Urinary bladder (tissue), 4 donors: ENCODE results near the gene TOX2. TPM values are rescaled to one million over a fixed set of nuclear protein-coding genes. Genes with fewer than 3 reads are reported as not detected.

ENCODE experiments used
- DNase-seq: peaks from one replicate; pipeline ENCODE4 v3.0.0-alpha.2; 2015; ENCODE audit errors: extremely low spot score
- H3K27ac ChIP-seq: one replicate; pipeline ENCODE4 v1.5.1; 2013; ENCODE audit warnings: low read depth, mild to moderate bottlenecking, moderate library complexity
- H3K36me3 ChIP-seq: one replicate; pipeline ENCODE4 v1.6.1; 2013; ENCODE audit warnings: mild to moderate bottlenecking, moderate library complexity; ENCODE audit not compliant: insufficient read depth
- H3K4me1 ChIP-seq: one replicate; pipeline ENCODE4 v1.6.1; 2013; ENCODE audit warnings: mild to moderate bottlenecking, moderate library complexity; ENCODE audit not compliant: insufficient read depth
- H3K4me3 ChIP-seq: one replicate; pipeline ENCODE4 v1.5.1; 2013; ENCODE audit warnings: low read depth, low read length
- whole genome bisulfite sequencing: extraction: QIAGEN DNeasy Blood & Tissue Kit; methylation state at CpG from one replicate; pipeline ENCODE4 v1.1.7; 2013; 5-methylcytosine and 5-hydroxymethylcytosine counted together
- polyA plus RNA-seq: library from polyadenylated mRNA; stranded (reverse); fragments of 200-250 nt; gene quantifications from one replicate; pipeline ENCODE4 v1.2.3, GENCODE V29; 2013
- total RNA-seq: library from RNA; depleted of rRNA; stranded (reverse); fragments of >200 nt; gene quantifications from one replicate; pipeline ENCODE4 v1.2.3, GENCODE V29; 2014
- donor health status: healthy with polysubstance abuse.
- donor health status: healthy.

TOX2 gene
- total and polyA plus RNA-seq, 2 donors, result 1.6 to 38.0 TPM

GRCh38 chr20:44069203-44070011 is 154.8 kb downstream of the TOX2 start:
- Histone ChIP-seq H3K36me3 (no peaks in the 10 kb centered on the region), H3K4me1 (no peaks in the 10 kb centered on the region), H3K27ac (no peak overlapping the region), H3K4me3 (no peak overlapping the region)
- 80% methylated on average over 26 of the region's 26 CpGs for WGBS
- no peak for DNase-seq

- DNase-seq, result no peak
- no peaks in the 10 kb centered on the region for H3K4me1 ChIP-seq
- H3K4me3 ChIP-seq, result no peak overlapping the region
- no peaks in the 10 kb centered on the region for H3K36me3 ChIP-seq
- no peak overlapping the region for H3K27ac ChIP-seq
- 75% methylated on average over 17 of the region's 17 CpGs for WGBS
These were observed 155.7 kb downstream of the TOX2 start for GRCh38 chr20:44070139-44070900.

GRCh38 chr20:44071057-44071456 is 156.4 kb downstream of the TOX2 start:
- DNase-seq, result no peak
- Histone ChIP-seq H3K4me1 (no peaks in the 10 kb centered on the region), H3K4me3 (no peak overlapping the region), H3K36me3 (no peaks in the 10 kb centered on the region), H3K27ac (no peak overlapping the region)
- WGBS, result 92% methylated on average over 10 of the region's 10 CpGs

GRCh38 chr20:44071526-44072111 is 157.0 kb downstream of the TOX2 start:
- Histone ChIP-seq H3K27ac (no peak overlapping the region), H3K36me3 (no peaks in the 10 kb centered on the region), H3K4me3 (no peak overlapping the region), H3K4me1 (no peaks in the 10 kb centered on the region)
- 87% methylated on average over 11 of the region's 11 CpGs for WGBS
- no peak for DNase-seq

GRCh38 chr20:44072384-44072783 is 157.7 kb downstream of the TOX2 start:
- Histone ChIP-seq H3K4me1 (no peaks in the 10 kb centered on the region), H3K36me3 (no peaks in the 10 kb centered on the region), H3K4me3 (no peak overlapping the region), H3K27ac (no peak overlapping the region)
- WGBS, result 75% methylated on average over 6 of the region's 6 CpGs
- no peak for DNase-seq

GRCh38 chr20:44073011-44073674 is 158.5 kb downstream of the TOX2 start:
- Histone ChIP-seq H3K4me3 (no peak overlapping the region), H3K27ac (no peak overlapping the region), H3K36me3 (no peaks in the 10 kb centered on the region), H3K4me1 (no peaks in the 10 kb centered on the region)
- WGBS, result 73% methylated on average over 16 of the region's 16 CpGs
- DNase-seq, result no peak

GRCh38 chr20:44073675-44074071 is 159.0 kb downstream of the TOX2 start:
- Histone ChIP-seq H3K36me3 (no peaks in the 10 kb centered on the region), H3K4me3 (no peak overlapping the region), H3K27ac (no peak overlapping the region), H3K4me1 (no peaks in the 10 kb centered on the region)
- no peak for DNase-seq
- WGBS, result 78% methylated on average over 6 of the region's 6 CpGs

GRCh38 chr20:44074252-44075151 is 159.8 kb downstream of the TOX2 start:
- no peaks in the 10 kb centered on the region for H3K36me3 ChIP-seq
- H3K27ac ChIP-seq, result no peak overlapping the region
- 60% methylated on average over 12 of the region's 12 CpGs for WGBS
- no peaks in the 10 kb centered on the region for H3K4me1 ChIP-seq
- H3K4me3 ChIP-seq, result no peak overlapping the region
- peak; percentile 26 for DNase-seq

- 94% methylated on average over 23 of the region's 23 CpGs for whole genome bisulfite sequencing
- Histone ChIP-seq H3K4me3 (no peak overlapping the region), H3K36me3 (no peaks in the 10 kb centered on the region), H3K27ac (no peak overlapping the region), H3K4me1 (no peaks in the 10 kb centered on the region)
- no peak for DNase-seq
These were observed 160.7 kb downstream of the TOX2 start for GRCh38 chr20:44075191-44075949.

GRCh38 chr20:44075950-44076232 is 161.2 kb downstream of the TOX2 start:
- DNase-seq, result no peak
- no peaks in the 10 kb centered on the region for H3K4me1 ChIP-seq
- no peak overlapping the region for H3K27ac ChIP-seq
- H3K36me3 ChIP-seq, result no peaks in the 10 kb centered on the region
- 95% methylated on average over 5 of the region's 5 CpGs for WGBS
- H3K4me3 ChIP-seq, result no peak overlapping the region

- WGBS, result 94% methylated on average over 10 of the region's 10 CpGs
- H3K27ac ChIP-seq, result no peak overlapping the region
- DNase-seq, result no peak
- H3K36me3 ChIP-seq, result no peaks in the 10 kb centered on the region
- no peaks in the 10 kb centered on the region for H3K4me1 ChIP-seq
- H3K4me3 ChIP-seq, result no peak overlapping the region
These were observed 164.6 kb downstream of the TOX2 start for GRCh38 chr20:44079291-44079690.

GRCh38 chr20:44080064-44080463 is 165.4 kb downstream of the TOX2 start:
- WGBS, result 67% methylated on average over 10 of the region's 10 CpGs

More at GRCh38 chr20:44080064-44080463, 165.4 kb downstream of the TOX2 start:
- DNase-seq, result no peak
- Histone ChIP-seq H3K27ac (no peak overlapping the region), H3K4me3 (no peak overlapping the region), H3K36me3 (no peaks in the 10 kb centered on the region), H3K4me1 (no peaks in the 10 kb centered on the region)
